Ovary (tissue), 3 donors: ENCODE data around the gene GCK.

Experiments used
- POLR2A ChIP-seq: fragments of 450-650 bp; IDR thresholded peaks from one replicate; pipeline ENCODE4 v1.6.1; 2017; ENCODE audit warnings: antibody characterized with exemption, mild to moderate bottlenecking, moderate library complexity
- TF ChIP-seq, protein P1 (sequence below), 3 donors: fragments of 450-650 bp in 2 of 3; fragments of 200-600 bp in 1 of 3; IDR thresholded peaks; one replicate each; pipeline versions ENCODE4 v1.5.1 to v1.8.0; 2016 to 2022; ENCODE audit warnings: antibody characterized with exemption in 3 of 3, mild to moderate bottlenecking in 1 of 3
- donor health status: DM: no; HTN: no; CAD: no.

- TF ChIP-seq, protein P1, sequence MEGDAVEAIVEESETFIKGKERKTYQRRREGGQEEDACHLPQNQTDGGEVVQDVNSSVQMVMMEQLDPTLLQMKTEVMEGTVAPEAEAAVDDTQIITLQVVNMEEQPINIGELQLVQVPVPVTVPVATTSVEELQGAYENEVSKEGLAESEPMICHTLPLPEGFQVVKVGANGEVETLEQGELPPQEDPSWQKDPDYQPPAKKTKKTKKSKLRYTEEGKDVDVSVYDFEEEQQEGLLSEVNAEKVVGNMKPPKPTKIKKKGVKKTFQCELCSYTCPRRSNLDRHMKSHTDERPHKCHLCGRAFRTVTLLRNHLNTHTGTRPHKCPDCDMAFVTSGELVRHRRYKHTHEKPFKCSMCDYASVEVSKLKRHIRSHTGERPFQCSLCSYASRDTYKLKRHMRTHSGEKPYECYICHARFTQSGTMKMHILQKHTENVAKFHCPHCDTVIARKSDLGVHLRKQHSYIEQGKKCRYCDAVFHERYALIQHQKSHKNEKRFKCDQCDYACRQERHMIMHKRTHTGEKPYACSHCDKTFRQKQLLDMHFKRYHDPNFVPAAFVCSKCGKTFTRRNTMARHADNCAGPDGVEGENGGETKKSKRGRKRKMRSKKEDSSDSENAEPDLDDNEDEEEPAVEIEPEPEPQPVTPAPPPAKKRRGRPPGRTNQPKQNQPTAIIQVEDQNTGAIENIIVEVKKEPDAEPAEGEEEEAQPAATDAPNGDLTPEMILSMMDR (IDR thresholded peaks at IDR 0.05), result no peak
- no peak for TF ChIP-seq POLR2A
These were observed 54.2 kb downstream of the GCK start for GRCh38 chr7:44134943-44135628.
